ENCODE measurements around the gene MAPRE2. TPM values are rescaled to one million over a fixed set of nuclear protein-coding genes. Genes with fewer than 3 reads are reported as not detected.

MAPRE2 gene
- polyA plus RNA-seq, 1 donor from 2014 or later, result 58.9 TPM

DNA sequence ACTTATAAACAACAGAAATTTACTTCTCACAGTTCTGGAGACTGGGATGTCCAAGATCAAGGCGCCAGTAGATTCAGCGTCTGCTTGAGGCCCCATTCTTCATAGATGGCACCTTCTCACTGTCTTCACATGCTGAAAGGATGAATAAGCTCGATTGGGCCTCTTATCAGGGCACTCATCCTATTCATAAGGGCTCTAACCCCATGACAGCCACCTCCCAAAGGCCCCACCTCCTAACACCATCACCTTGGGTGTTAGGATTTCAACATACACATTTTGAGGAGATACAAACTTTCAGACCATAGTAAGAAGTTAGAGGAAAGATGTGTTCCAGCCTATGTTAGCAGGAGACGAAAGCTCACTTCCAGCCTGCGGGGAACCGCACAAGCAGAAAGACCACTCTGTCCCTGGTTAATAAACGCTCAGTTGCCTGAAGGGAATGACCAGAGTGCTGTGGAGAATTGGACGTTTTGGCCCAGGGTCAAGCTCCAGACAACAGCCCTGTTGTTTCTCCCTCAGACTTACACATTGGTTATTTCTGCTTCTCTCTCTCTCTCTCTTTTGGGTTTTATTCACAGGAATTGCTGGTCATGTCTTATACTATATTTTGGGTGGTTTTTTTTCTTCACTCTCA is 90.3 kb downstream of the MAPRE2 start:
- Histone ChIP-seq H3F3A (ENCODE audit: insufficient read depth, low read length, poor library complexity, severe bottlenecking) (no peaks in the 10 kb centered on the region), H2AFZ (ENCODE audit: low read depth, low read length) (no peak overlapping the region), H3K4me3 (ENCODE audit: low read length) (no peak overlapping the region), H3K9ac (ENCODE audit: low read length) (no peak overlapping the region), H3K27me3 (ENCODE audit: insufficient read depth, low read depth, low read length) (no peaks in the 10 kb centered on the region), H3K9me3 (ENCODE audit: low read length) (no peaks in the 10 kb centered on the region), H3K79me2 (replicated peaks; ENCODE audit: insufficient read depth, low read length) (no peaks in the 10 kb centered on the region), H3K27ac (ENCODE audit: low read length) (no peak overlapping the region), H3K4me2 (ENCODE audit: low read length) (no peak overlapping the region), H3K36me3 (ENCODE audit: insufficient read depth, low read length) (peaks cover 25% of the 10 kb centered on the region), H4K20me1 (ENCODE audit: insufficient read depth) (peaks cover 2% of the 10 kb centered on the region), H3K9me2 (ENCODE audit: insufficient read depth, low read length) (no peaks in the 10 kb centered on the region)
- TF ChIP-seq POLR2AphosphoS5 (IDR thresholded peaks at IDR 0.05) (no peak), MXI1 (conservative IDR thresholded peaks at IDR 0.05; ENCODE audit: poor library complexity, severe bottlenecking) (no peak), TAF1 (IDR thresholded peaks at IDR 0.05; ENCODE audit: low read depth) (no peak), EZH2 (IDR thresholded peaks at IDR 0.05; ENCODE audit: borderline replicate concordance, insufficient read depth, low read length, poor library complexity, severe bottlenecking) (no peak), SMC3 (conservative IDR thresholded peaks at IDR 0.05; ENCODE audit: poor library complexity) (no peak)
- TF ChIP-seq, protein P1, sequence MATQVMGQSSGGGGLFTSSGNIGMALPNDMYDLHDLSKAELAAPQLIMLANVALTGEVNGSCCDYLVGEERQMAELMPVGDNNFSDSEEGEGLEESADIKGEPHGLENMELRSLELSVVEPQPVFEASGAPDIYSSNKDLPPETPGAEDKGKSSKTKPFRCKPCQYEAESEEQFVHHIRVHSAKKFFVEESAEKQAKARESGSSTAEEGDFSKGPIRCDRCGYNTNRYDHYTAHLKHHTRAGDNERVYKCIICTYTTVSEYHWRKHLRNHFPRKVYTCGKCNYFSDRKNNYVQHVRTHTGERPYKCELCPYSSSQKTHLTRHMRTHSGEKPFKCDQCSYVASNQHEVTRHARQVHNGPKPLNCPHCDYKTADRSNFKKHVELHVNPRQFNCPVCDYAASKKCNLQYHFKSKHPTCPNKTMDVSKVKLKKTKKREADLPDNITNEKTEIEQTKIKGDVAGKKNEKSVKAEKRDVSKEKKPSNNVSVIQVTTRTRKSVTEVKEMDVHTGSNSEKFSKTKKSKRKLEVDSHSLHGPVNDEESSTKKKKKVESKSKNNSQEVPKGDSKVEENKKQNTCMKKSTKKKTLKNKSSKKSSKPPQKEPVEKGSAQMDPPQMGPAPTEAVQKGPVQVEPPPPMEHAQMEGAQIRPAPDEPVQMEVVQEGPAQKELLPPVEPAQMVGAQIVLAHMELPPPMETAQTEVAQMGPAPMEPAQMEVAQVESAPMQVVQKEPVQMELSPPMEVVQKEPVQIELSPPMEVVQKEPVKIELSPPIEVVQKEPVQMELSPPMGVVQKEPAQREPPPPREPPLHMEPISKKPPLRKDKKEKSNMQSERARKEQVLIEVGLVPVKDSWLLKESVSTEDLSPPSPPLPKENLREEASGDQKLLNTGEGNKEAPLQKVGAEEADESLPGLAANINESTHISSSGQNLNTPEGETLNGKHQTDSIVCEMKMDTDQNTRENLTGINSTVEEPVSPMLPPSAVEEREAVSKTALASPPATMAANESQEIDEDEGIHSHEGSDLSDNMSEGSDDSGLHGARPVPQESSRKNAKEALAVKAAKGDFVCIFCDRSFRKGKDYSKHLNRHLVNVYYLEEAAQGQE (IDR thresholded peaks at IDR 0.05; ENCODE audit: borderline replicate concordance), result no peak
- TF ChIP-seq, protein P2, sequence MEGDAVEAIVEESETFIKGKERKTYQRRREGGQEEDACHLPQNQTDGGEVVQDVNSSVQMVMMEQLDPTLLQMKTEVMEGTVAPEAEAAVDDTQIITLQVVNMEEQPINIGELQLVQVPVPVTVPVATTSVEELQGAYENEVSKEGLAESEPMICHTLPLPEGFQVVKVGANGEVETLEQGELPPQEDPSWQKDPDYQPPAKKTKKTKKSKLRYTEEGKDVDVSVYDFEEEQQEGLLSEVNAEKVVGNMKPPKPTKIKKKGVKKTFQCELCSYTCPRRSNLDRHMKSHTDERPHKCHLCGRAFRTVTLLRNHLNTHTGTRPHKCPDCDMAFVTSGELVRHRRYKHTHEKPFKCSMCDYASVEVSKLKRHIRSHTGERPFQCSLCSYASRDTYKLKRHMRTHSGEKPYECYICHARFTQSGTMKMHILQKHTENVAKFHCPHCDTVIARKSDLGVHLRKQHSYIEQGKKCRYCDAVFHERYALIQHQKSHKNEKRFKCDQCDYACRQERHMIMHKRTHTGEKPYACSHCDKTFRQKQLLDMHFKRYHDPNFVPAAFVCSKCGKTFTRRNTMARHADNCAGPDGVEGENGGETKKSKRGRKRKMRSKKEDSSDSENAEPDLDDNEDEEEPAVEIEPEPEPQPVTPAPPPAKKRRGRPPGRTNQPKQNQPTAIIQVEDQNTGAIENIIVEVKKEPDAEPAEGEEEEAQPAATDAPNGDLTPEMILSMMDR (IDR thresholded peaks at IDR 0.05; ENCODE audit: poor library complexity, severe bottlenecking), result no peak

DNA sequence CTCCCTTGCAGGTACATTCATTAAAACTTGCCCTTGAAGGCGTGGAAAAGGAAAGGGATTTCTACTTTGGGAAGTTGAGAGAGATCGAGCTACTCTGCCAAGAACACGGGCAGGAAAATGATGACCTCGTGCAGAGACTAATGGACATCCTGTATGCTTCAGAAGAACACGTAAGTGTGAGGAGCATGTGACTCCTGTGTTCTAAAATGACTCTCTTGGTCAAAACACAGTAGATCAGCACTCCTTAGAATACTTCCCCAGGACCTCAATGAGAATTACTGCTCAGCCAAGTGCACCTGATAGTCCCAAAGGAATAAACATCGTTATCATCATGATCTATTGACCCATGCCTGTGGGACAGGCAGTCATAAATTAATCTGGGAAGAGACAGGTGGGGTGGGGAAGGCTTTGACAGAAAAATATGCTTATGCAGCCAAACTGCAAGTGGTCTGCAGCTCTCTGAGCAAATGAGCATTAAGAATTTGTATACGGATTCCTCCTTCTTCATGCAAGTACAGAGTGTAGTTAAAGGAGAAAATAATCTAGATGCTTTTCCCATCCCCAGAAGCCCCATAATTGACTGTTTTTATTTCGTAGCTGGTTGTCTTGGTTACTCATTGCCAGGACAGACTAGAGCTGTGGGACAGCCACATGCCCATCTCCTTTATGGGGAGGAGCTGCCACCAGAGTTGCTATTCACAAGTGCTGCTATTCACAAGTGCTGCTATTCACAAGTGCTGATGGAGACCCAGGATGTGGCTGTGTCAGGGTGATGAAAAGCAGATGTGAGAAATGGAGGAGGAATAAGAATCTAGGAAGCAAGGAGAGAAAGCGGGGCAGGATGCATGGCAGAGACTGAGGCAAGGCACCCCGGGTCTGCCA is 91.0 kb downstream of the MAPRE2 start:
- Histone ChIP-seq H3K27ac (ENCODE audit: low read length) (no peak overlapping the region), H2AFZ (ENCODE audit: low read depth, low read length) (no peak overlapping the region), H3K4me2 (ENCODE audit: low read length) (no peak overlapping the region), H3K4me3 (ENCODE audit: low read length) (no peak overlapping the region), H4K20me1 (ENCODE audit: insufficient read depth) (peaks cover 2% of the 10 kb centered on the region), H3K27me3 (ENCODE audit: insufficient read depth, low read depth, low read length) (no peaks in the 10 kb centered on the region), H3K9me3 (ENCODE audit: low read length) (no peaks in the 10 kb centered on the region), H3K79me2 (replicated peaks; ENCODE audit: insufficient read depth, low read length) (no peaks in the 10 kb centered on the region), H3K36me3 (ENCODE audit: insufficient read depth, low read length) (peaks cover 25% of the 10 kb centered on the region), H3K9ac (ENCODE audit: low read length) (no peak overlapping the region), H3K9me2 (ENCODE audit: insufficient read depth, low read length) (no peaks in the 10 kb centered on the region), H3F3A (ENCODE audit: insufficient read depth, low read length, poor library complexity, severe bottlenecking) (no peaks in the 10 kb centered on the region)
- no peak for TF ChIP-seq EP300 (conservative IDR thresholded peaks at IDR 0.05; ENCODE audit: poor library complexity, severe bottlenecking)
- TF ChIP-seq MXI1 (conservative IDR thresholded peaks at IDR 0.05; ENCODE audit: poor library complexity, severe bottlenecking), result no peak
- no peak for TF ChIP-seq TAF1 (IDR thresholded peaks at IDR 0.05; ENCODE audit: low read depth)
- TF ChIP-seq POLR2AphosphoS5 (IDR thresholded peaks at IDR 0.05), result no peak
- no peak for TF ChIP-seq SMC3 (conservative IDR thresholded peaks at IDR 0.05; ENCODE audit: poor library complexity)
- no peak for TF ChIP-seq RAD21 (conservative IDR thresholded peaks at IDR 0.05)
- no peak for TF ChIP-seq EZH2 (IDR thresholded peaks at IDR 0.05; ENCODE audit: borderline replicate concordance, insufficient read depth, low read length, poor library complexity, severe bottlenecking)
- TF ChIP-seq, protein P1 (IDR thresholded peaks at IDR 0.05; ENCODE audit: borderline replicate concordance), result no peak
- TF ChIP-seq, protein P2 (IDR thresholded peaks at IDR 0.05; ENCODE audit: poor library complexity, severe bottlenecking), result no peak
